HEK293 (cell line): ENCODE measurements around the gene INO80E.

Source experiments
- ZBTB20 ChIP-seq: fragments of 450-650 bp; formaldehyde crosslinking; IDR thresholded peaks from 2 replicates; pipeline ENCODE4 v1.5.1; 2016; ENCODE audit warnings: missing biosample characterization, missing genetic modification characterization
- ZNF311 ChIP-seq: fragments of 450-650 bp; formaldehyde crosslinking; IDR thresholded peaks from 2 replicates; pipeline ENCODE4 v1.5.1; 2017; ENCODE audit warnings: missing biosample characterization, missing genetic modification characterization, borderline replicate concordance
- TF ChIP-seq, protein P1 (sequence below): fragments of 450-650 bp; formaldehyde crosslinking; IDR thresholded peaks from 2 replicates; pipeline ENCODE4 v1.5.1; 2016; ENCODE audit warnings: missing biosample characterization, missing genetic modification characterization

DNA sequence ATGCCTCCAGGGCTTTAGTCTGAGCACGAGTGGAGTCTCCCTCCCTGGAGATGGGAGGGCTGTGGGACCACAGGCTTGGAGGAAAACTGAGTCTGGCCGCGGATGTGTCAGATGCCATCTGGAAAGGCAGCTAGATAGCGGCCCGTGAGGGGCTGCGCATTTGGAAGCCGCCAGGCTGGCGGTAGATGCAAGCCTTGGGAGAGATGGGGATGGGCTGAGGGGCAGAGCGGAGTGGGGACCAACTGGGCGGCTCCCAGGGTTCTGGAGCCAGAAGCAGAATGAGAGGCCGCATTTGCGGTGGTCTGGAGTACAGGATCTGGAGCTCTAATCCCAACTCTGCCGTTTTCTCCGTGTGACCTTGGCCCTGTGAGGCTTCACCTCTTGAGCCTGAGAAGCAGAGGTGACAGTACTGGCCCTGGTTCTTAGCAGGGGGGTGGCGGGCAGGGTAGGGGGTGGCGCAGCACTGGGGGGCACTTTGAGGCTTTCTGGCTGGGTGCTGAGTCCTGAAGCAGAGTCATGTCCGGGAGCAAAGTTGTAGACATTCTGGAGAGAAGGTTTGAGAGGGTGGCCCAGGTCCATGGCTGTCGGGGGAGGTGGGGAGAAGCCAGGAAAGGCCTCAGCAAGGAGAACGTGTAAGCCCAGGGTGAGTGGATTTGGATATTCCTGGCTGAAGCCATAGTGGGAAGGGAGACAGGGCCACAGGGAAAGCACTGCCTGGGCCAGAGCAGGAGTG, 6.7 kb downstream of the INO80E start:
- TF ChIP-seq ZNF311 (tag by site-specific recombination) (no peak), ZBTB20 (tag by site-specific recombination) (no peak)
- TF ChIP-seq, protein P1, sequence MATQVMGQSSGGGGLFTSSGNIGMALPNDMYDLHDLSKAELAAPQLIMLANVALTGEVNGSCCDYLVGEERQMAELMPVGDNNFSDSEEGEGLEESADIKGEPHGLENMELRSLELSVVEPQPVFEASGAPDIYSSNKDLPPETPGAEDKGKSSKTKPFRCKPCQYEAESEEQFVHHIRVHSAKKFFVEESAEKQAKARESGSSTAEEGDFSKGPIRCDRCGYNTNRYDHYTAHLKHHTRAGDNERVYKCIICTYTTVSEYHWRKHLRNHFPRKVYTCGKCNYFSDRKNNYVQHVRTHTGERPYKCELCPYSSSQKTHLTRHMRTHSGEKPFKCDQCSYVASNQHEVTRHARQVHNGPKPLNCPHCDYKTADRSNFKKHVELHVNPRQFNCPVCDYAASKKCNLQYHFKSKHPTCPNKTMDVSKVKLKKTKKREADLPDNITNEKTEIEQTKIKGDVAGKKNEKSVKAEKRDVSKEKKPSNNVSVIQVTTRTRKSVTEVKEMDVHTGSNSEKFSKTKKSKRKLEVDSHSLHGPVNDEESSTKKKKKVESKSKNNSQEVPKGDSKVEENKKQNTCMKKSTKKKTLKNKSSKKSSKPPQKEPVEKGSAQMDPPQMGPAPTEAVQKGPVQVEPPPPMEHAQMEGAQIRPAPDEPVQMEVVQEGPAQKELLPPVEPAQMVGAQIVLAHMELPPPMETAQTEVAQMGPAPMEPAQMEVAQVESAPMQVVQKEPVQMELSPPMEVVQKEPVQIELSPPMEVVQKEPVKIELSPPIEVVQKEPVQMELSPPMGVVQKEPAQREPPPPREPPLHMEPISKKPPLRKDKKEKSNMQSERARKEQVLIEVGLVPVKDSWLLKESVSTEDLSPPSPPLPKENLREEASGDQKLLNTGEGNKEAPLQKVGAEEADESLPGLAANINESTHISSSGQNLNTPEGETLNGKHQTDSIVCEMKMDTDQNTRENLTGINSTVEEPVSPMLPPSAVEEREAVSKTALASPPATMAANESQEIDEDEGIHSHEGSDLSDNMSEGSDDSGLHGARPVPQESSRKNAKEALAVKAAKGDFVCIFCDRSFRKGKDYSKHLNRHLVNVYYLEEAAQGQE (tag by site-specific recombination): no peak
